HPDE6-E6E7 (cell line): ENCODE results near the gene EXD2.
"Not testable (repeated sequence)": the region's sequence is repeated elsewhere in the genome, so short reads cannot be mapped to it uniquely, and the experiment has no call there.

ENCODE experiments used
- DNase-seq: peaks from one replicate; pipeline ENCODE4 v3.0.0; 2011; ENCODE audit warnings: missing footprints; ENCODE audit errors: extremely low spot score

EXD2 gene

GRCh38 chr14:69280746-69281291, 89.5 kb downstream of the EXD2 start:
- DNase-seq: no peak

- DNase-seq: no peak
Measured at GRCh38 chr14:69281450-69282169, 90.3 kb downstream of the EXD2 start.

- DNase-seq: no peak
Measured at GRCh38 chr14:69282448-69282847, 91.2 kb downstream of the EXD2 start.

- DNase-seq: no peak
Measured at GRCh38 chr14:69284170-69284569, 92.9 kb downstream of the EXD2 start.

GRCh38 chr14:69285661-69286255, 94.5 kb downstream of the EXD2 start:
- DNase-seq: no peak

GRCh38 chr14:69287098-69288010, 96.1 kb downstream of the EXD2 start:
- DNase-seq: no peak

- no peak for DNase-seq
Measured at GRCh38 chr14:69288011-69288771, 96.9 kb downstream of the EXD2 start.

- no peak for DNase-seq
Measured at GRCh38 chr14:69288956-69289705, 97.8 kb downstream of the EXD2 start.

GRCh38 chr14:69289811-69290520, 98.7 kb downstream of the EXD2 start:
- DNase-seq: no peak

GRCh38 chr14:69290881-69291280, 99.6 kb downstream of the EXD2 start:
- not testable (repeated sequence) for DNase-seq

- no peak for DNase-seq
Measured at GRCh38 chr14:69291396-69291795, 100.1 kb downstream of the EXD2 start.

- DNase-seq: no peak
Measured at GRCh38 chr14:69291891-69292561, 100.7 kb downstream of the EXD2 start.
